T-helper 1 cell treated with Interleukin-12 subunit alpha and Interleukin-12 subunit beta and Interleukin-4 antibody, amounts not matched to agents 30 ng/mL and 1 ng/mL, for 36 hours (primary cell): ENCODE measurements around the gene HSD17B1. TPM values are rescaled to one million over a fixed set of nuclear protein-coding genes. Genes with fewer than 3 reads are reported as not detected.

Experiments
- intact Hi-C: fragments of 100-400 bp; cut with micrococcal nuclease; formaldehyde crosslinking; loops from one replicate; pipeline ENCODE4 v1.15.1; 2024
- total RNA-seq: library from RNA; stranded (reverse); gene quantifications from 2 replicates; pipeline ENCODE4 v1.2.3, GENCODE V29; 2022

The HSD17B1 gene
- total RNA-seq, 1 donor from 2014 or later = 0.59 TPM

DNA sequence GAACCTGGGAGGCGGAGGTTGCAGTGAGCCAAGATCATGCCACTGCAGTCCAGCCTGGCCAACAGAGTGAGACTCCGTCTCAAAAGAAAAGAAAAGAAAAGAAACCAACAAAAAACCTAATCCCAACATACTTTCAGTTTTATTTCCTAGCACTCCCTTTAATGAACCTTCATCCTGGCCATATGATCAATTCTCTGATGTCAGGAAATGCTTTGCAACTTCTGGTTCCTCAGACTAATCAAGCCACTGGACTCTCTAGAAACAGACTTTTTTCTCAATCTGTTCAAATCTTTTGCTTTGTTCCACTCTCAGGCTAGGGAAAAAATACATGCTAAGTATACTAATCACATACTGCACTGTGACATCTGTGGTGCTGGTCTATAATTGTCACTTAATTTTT lies 38.2 kb downstream of the HSD17B1 start:
- intact Hi-C loops = no loop called here

DNA sequence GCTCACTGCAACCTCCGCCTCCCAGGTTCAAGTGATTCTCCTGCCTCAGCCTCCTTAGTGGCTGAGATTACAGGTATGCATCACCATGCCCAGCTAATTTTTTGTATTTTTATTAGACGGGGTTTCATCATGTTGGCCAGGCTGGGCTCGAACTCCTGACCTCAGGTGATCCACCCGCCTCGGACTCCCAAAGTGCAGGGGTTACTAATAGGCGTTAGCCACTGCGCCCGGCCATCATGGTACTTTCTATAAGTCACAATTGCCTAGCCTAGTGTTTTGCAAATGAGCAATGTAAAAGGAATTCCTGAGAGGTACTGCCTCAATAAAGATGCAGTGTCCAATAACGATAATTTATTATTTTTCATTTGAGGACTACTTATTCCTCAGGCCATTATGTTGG lies 38.7 kb downstream of the HSD17B1 start:
- intact Hi-C loops = no loop called here

GRCh38 chr17:42596386-42596785 lies 43.7 kb downstream of the HSD17B1 start:
- intact Hi-C loops = no loop called here

DNA sequence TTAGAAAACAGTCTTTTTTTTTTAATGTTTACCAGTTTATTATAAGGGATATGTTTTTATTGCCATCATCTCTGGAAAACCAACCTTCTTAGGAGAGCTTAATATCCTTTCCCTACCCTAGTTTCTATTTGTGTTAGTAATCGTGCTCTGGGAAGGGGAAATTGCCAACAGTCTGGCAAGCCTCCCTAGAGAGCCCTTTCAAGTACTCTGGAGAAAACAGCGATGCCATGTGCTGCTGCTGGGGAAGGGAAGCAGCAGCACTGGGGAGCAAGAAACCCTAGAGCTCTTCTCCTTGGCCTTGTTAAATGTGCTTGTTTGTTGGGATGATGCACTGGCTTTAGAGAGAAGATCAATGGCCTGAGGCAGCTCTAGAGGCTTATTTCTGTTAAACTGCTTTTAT lies 46.2 kb downstream of the HSD17B1 start:
- intact Hi-C loops = no loop called here

GRCh38 chr17:42603318-42603717 lies 50.6 kb downstream of the HSD17B1 start:
- intact Hi-C loops = no loop called here

Other genes starting within 250 kb of the HSD17B1 start
- gene STAT3, start 164.5 kb upstream of the HSD17B1 start, total RNA-seq = 230 and 240 TPM in 2 replicates
- 1.9 TPM in 2 replicates for gene CAVIN1, start 129.7 kb upstream of the HSD17B1 start, total RNA-seq
- 25.3 and 27.7 TPM in 2 replicates for gene ATP6V0A1, start 94.0 kb upstream of the HSD17B1 start, total RNA-seq
- gene NAGLU, start 16.7 kb upstream of the HSD17B1 start, total RNA-seq = 19.6 and 22.2 TPM in 2 replicates
- gene COASY, start 9.2 kb downstream of the HSD17B1 start, total RNA-seq = 74.3 and 80.3 TPM in 2 replicates
- gene MLX, start 14.2 kb downstream of the HSD17B1 start, total RNA-seq = 72.9 and 75.0 TPM in 2 replicates
- 17.3 and 18.0 TPM in 2 replicates for gene PSMC3IP, start 24.8 kb downstream of the HSD17B1 start, total RNA-seq
- gene RETREG3, start 56.5 kb downstream of the HSD17B1 start, total RNA-seq = 73.4 and 75.5 TPM in 2 replicates
- 54.7 and 60.5 TPM in 2 replicates for gene TUBG1, start 56.8 kb downstream of the HSD17B1 start, total RNA-seq
- 8.1 and 9.4 TPM in 2 replicates for gene TUBG2, start 106.4 kb downstream of the HSD17B1 start, total RNA-seq
- 0.61 and 1.8 TPM in 2 replicates for gene PLEKHH3, start 124.1 kb downstream of the HSD17B1 start, total RNA-seq
- 0.81 and 1.0 TPM in 2 replicates for gene CCR10, start 128.9 kb downstream of the HSD17B1 start, total RNA-seq
- gene CNTNAP1, start 129.6 kb downstream of the HSD17B1 start, total RNA-seq = 2.2 and 2.8 TPM in 2 replicates
- 49.8 and 54.7 TPM in 2 replicates for gene EZH1, start 192.1 kb downstream of the HSD17B1 start, total RNA-seq
- gene RAMP2, start 208.3 kb downstream of the HSD17B1 start, total RNA-seq = not detected in 2 replicates
- 59.0 and 65.1 TPM in 2 replicates for gene VPS25, start 220.5 kb downstream of the HSD17B1 start, total RNA-seq
- gene WNK4, start 227.7 kb downstream of the HSD17B1 start, total RNA-seq = 0.15 and 0.22 TPM in 2 replicates
- 48.1 and 49.5 TPM in 2 replicates for gene COA3, start 245.8 kb downstream of the HSD17B1 start, total RNA-seq
- not detected in 2 replicates for gene CNTD1, start 245.9 kb downstream of the HSD17B1 start, total RNA-seq